ENCODE data around the gene PCDHGA4.
"Not testable (repeated sequence)": the region's sequence is repeated elsewhere in the genome, so short reads cannot be mapped to it uniquely, and the experiment has no call there.

Gene PCDHGA4

DNA sequence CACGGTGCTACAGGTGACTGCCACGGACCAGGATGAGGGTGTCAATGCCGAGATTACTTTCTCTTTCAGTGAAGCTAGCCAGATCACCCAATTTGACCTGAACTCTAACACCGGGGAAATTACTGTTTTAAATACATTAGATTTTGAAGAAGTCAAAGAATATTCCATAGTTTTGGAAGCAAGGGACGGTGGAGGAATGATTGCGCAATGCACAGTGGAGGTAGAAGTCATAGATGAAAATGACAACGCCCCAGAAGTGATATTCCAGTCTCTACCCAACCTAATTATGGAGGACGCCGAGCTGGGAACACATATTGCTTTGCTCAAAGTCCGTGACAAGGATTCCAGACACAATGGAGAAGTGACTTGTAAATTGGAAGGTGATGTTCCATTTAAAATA lies 33.8 kb downstream of the PCDHGA4 start:
- FAIRE-seq (no peak), DNase-seq (ENCODE audit: insufficient read length, low spot score) (no peak)
- no peak for TF ChIP-seq POLR2A (IDR thresholded peaks at IDR 0.05; ENCODE audit: low read depth, low read length)

DNA sequence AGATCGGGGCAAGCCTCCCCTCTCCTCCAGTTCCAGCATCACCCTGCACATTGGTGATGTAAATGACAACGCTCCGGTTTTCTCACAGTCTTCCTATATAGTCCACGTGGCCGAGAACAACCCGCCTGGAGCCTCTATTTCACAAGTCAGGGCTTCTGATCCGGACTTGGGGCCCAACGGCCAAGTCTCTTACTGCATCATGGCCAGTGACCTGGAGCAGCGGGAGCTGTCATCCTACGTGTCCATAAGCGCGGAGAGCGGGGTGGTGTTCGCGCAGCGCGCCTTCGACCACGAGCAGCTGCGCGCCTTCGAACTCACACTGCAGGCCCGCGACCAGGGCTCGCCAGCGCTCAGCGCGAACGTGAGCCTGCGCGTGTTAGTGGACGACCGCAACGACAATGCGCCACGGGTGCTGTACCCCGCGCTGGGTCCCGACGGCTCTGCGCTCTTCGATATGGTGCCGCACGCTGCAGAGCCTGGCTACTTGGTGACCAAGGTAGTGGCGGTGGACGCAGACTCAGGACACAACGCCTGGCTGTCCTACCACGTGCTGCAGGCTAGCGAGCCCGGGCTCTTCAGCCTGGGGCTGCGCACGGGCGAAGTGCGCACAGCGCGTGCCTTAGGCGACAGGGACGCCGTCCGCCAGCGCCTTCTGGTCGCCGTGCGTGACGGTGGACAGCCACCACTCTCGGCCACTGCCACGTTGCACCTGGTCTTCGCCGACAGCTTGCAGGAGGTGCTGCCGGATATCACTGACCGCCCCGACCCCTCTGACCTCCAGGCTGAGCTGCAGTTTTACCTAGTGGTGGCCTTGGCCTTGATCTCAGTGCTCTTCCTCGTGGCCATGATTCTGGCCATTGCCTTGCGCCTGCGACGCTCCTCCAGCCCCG lies 34.6 kb downstream of the PCDHGA4 start:
- FAIRE-seq (no peak), DNase-seq (ENCODE audit: insufficient read length, low spot score) (no peak)
- TF ChIP-seq POLR2A (IDR thresholded peaks at IDR 0.05; ENCODE audit: low read depth, low read length), result no peak

DNA sequence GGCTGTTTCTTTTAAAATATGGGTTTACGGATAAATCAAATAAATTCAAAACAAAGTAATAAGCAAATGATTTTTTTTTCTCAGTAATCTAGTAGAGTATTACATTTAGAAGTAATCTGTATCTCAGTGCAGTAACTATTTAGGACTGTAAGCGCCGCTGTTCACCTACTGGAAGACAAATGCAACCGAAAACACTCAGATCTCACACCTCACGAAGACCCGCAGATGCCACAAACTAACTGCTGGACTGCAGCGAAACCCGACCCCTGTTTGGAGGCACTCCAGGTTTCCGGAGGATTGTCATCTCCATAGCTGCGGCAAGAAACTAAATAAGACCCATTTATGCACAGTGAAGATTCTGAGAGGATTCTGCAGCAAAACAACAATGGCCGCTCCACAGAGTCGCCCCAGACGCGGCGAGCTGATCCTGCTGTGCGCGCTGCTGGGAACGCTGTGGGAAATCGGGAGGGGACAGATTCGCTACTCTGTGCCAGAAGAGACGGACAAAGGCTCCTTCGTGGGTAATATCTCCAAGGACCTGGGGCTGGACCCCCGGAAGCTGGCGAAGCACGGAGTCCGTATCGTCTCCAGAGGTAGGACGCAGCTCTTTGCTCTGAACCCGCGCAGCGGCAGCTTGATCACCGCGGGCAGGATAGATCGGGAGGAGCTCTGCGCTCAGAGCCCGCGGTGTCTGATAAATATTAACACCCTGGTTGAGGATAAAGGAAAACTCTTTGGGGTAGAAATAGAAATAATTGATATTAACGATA lies 37.8 kb downstream of the PCDHGA4 start, which contains the start of gene PCDHGA8:
PCDHGA8 (plus strand) TSS at position 205 of the 770 bp plus-strand sequence; CDS start at position 386, 181 bp downstream.
- DNase-seq (ENCODE audit: insufficient read length, low spot score) (no peak), FAIRE-seq (no peak)
- TF ChIP-seq POLR2A (IDR thresholded peaks at IDR 0.05; ENCODE audit: low read depth, low read length), result no peak

DNA sequence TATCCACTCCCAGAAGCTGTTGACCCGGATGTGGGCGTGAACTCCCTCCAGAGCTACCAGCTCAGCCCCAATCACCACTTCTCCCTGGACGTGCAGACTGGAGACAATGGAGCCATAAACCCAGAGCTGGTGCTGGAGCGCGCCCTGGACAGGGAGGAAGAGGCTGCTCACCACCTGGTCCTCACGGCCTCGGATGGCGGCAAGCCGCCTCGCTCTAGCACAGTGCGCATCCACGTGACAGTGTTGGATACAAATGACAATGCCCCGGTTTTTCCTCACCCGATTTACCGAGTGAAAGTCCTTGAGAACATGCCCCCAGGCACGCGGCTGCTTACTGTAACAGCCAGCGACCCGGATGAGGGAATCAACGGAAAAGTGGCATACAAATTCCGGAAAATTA lies 38.4 kb downstream of the PCDHGA4 start:
- TF ChIP-seq POLR2A (IDR thresholded peaks at IDR 0.05; ENCODE audit: low read depth, low read length), result no peak
- FAIRE-seq (no peak), DNase-seq (ENCODE audit: insufficient read length, low spot score) (no peak)

DNA sequence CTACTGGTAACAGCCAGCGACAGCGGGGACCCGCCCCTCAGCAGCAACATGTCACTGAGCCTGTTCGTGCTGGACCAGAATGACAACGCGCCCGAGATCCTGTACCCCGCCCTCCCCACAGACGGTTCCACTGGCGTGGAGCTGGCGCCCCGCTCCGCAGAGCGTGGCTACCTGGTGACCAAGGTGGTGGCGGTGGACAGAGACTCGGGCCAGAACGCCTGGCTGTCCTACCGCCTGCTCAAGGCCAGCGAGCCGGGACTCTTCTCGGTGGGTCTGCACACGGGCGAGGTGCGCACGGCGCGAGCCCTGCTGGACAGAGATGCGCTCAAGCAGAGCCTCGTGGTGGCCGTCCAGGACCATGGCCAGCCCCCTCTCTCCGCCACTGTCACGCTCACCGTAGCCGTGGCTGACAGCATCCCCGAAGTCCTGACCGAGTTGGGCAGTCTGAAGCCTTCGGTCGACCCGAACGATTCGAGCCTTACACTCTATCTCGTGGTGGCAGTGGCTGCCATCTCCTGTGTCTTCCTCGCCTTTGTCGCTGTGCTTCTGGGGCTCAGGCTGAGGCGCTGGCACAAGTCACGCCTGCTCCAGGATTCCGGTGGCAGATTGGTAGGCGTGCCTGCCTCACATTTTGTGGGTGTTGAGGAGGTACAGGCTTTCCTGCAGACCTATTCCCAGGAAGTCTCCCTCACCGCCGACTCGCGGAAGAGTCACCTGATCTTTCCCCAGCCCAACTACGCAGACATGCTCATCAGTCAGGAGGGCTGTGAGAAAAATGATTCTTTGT lies 39.8 kb downstream of the PCDHGA4 start:
- not testable (repeated sequence) for DNase-seq (ENCODE audit: insufficient read length, low spot score); FAIRE-seq

DNA sequence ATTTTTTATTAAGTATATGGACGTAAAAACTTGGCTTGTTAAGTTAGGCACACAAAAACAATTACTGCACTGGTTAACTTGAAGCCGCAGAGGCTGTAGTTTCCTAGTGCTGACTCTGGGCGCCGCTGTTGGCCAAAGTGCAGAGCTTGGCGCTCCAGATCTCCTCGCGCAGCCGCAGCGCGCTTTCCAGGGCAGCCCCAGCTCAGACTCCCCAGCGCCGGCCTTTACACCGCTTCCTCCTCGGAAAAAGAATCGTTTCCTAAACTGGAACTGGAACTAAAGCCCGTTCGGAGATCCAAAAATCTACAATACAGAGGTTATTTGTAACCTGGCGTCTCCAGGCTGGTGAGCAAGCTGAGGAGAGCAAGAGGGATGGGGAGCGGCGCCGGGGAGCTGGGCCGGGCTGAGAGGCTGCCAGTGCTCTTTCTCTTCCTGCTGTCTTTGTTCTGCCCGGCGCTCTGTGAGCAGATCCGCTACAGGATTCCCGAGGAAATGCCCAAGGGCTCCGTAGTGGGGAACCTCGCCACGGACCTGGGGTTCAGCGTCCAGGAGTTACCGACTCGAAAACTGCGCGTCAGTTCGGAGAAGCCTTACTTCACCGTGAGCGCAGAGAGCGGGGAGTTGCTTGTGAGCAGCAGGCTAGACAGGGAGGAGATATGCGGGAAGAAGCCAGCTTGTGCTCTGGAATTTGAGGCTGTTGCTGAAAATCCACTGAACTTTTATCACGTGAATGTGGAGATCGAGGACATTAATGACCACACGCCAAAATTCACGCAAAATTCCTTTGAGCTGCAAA lies 43.1 kb downstream of the PCDHGA4 start, which contains the start of gene PCDHGB5:
PCDHGB5 (plus strand) TSS at position 192 of the 796 bp plus-strand sequence; CDS start at position 373, 181 bp downstream.
- FAIRE-seq; DNase-seq (ENCODE audit: insufficient read length, low spot score): not testable (repeated sequence)

DNA sequence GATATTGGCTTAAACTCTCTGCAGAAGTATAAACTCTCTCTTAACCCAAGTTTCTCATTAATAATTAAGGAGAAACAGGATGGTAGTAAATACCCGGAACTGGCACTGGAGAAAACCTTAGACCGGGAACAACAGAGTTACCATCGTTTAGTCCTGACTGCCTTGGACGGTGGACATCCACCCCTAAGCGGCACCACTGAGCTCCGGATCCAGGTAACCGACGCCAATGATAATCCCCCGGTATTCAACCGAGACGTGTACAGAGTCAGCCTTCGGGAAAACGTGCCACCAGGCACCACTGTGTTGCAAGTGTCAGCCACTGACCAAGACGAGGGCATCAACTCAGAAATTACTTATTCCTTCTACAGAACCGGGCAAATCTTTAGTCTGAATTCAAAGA lies 43.8 kb downstream of the PCDHGA4 start:
- TF ChIP-seq POLR2A (IDR thresholded peaks at IDR 0.05; ENCODE audit: low read depth, low read length), result no peak
- no peak for DNase-seq (ENCODE audit: insufficient read length, low spot score)
- no peak for FAIRE-seq

DNA sequence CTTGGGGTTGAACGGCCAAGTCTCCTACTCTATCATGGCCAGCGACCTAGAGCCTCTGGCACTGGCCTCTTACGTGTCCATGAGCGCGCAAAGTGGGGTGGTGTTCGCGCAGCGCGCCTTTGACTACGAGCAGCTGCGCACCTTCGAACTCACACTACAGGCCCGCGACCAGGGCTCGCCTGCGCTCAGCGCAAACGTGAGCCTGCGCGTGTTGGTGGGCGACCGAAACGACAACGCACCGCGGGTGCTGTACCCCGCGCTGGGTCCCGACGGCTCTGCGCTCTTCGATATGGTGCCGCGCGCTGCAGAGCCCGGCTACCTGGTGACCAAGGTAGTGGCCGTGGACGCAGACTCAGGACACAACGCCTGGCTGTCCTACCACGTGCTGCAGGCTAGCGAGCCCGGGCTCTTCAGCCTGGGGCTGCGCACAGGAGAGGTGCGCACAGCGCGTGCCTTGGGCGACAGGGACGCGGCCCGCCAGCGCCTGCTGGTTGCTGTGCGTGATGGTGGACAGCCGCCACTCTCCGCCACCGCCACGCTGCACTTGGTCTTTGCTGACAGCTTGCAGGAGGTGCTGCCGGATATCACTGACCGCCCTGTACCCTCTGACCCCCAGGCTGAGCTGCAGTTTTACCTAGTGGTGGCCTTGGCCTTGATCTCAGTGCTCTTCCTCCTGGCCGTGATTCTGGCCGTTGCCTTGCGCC lies 44.9 kb downstream of the PCDHGA4 start:
- no peak for FAIRE-seq
- DNase-seq (ENCODE audit: insufficient read length, low spot score), result no peak
- TF ChIP-seq POLR2A (IDR thresholded peaks at IDR 0.05; ENCODE audit: low read depth, low read length), result no peak

DNA sequence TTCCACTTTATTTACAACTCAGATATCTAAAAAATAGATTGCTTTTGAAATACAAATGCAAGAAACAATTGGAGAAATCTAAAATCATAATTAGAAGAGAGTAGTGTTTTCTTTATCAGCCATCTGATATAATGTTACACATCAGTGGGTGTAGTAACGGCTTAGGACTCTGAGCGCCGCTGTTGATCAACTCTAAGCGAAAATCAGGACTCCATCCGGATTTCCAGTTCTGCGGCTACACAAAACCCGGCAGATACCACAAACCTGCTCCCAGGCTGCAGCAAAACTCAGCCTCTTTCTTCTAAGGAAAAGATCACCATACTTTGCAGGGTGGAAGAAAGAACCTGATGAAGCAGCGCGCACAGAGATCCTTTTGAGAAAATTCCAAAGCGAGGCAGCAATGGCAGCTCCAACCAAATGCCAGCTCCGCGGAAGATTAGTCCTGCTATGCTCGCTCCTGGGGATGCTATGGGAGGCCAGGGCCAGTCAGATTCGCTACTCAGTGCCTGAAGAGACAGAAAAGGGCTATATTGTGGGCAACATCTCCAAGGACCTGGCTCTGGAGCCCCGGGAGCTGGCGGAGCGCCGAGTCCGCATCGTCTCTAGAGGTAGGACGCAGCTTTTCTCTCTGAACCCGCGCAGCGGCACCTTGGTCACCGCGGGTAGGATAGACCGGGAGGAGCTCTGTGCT lies 47.9 kb downstream of the PCDHGA4 start, which contains the start of gene PCDHGA9:
PCDHGA9 (plus strand) TSS at position 226 of the 691 bp plus-strand sequence; CDS start at position 401, 175 bp downstream.
- DNase-seq (ENCODE audit: insufficient read length, low spot score), result peak; percentile 66
- peak; percentile 20 for FAIRE-seq
- no peak for TF ChIP-seq POLR2A (IDR thresholded peaks at IDR 0.05; ENCODE audit: low read depth, low read length)

DNA sequence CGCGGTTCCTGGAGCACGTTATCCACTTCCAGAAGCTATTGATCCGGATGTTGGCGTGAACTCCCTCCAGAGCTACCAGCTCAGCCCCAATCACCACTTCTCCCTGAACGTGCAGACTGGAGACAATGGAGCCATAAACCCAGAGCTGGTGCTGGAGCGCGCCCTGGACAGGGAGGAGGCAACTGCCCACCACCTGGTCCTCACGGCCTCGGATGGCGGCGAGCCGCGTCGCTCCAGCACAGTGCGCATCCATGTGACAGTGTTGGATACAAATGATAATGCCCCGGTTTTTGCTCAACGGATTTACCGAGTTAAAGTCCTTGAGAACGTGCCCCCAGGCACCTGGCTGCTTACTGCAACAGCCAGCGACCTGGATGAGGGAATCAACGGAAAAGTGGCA lies 48.6 kb downstream of the PCDHGA4 start:
- no peak for TF ChIP-seq POLR2A (IDR thresholded peaks at IDR 0.05; ENCODE audit: low read depth, low read length)
- DNase-seq (ENCODE audit: insufficient read length, low spot score), result no peak

More for the DNA sequence above, 48.6 kb downstream of the PCDHGA4 start:
- FAIRE-seq, result no peak

Data from H54 (cell line).